GM12878 (cell line): Measurements from ENCODE around the gene EHMT2.

ENCODE experiments used
- CTCF ChIP-seq, 3 experiments: IDR thresholded peaks in 2 of 3; conservative IDR thresholded peaks in 1 of 3; 2 replicates each; pipeline ENCODE4 v1.5.1; 2011; ENCODE audit warnings: low read depth in 3 of 3, low read length in 3 of 3, mild to moderate bottlenecking in 3 of 3, control low read depth in 2 of 3, moderate library complexity in 2 of 3, inconsistent platforms in 1 of 3, mixed read lengths in 1 of 3; ENCODE audit not compliant: control insufficient read depth in 2 of 3, insufficient read depth in 1 of 3; ENCODE audit errors: extremely low read depth in 1 of 3
- PKNOX1 ChIP-seq: fragments of 450-650 bp; IDR thresholded peaks from 2 replicates; pipeline ENCODE4 v1.6.1; 2016; ENCODE audit warnings: mild to moderate bottlenecking
- POLR2A ChIP-seq: IDR thresholded peaks from 2 replicates; pipeline ENCODE4 v1.6.1; 2011; ENCODE audit warnings: low read depth, mild to moderate bottlenecking, low read length
- ZNF384 ChIP-seq: IDR thresholded peaks from 2 replicates; pipeline ENCODE4 v1.6.1; 2012; ENCODE audit warnings: low read depth, mild to moderate bottlenecking, low read length, improper control_type of control experiment, borderline replicate concordance
- TF ChIP-seq, protein P1 (sequence below): fragments of 450-650 bp; IDR thresholded peaks from 2 replicates; pipeline ENCODE4 v1.6.1; 2017; ENCODE audit warnings: mild to moderate bottlenecking, moderate library complexity

DNA sequence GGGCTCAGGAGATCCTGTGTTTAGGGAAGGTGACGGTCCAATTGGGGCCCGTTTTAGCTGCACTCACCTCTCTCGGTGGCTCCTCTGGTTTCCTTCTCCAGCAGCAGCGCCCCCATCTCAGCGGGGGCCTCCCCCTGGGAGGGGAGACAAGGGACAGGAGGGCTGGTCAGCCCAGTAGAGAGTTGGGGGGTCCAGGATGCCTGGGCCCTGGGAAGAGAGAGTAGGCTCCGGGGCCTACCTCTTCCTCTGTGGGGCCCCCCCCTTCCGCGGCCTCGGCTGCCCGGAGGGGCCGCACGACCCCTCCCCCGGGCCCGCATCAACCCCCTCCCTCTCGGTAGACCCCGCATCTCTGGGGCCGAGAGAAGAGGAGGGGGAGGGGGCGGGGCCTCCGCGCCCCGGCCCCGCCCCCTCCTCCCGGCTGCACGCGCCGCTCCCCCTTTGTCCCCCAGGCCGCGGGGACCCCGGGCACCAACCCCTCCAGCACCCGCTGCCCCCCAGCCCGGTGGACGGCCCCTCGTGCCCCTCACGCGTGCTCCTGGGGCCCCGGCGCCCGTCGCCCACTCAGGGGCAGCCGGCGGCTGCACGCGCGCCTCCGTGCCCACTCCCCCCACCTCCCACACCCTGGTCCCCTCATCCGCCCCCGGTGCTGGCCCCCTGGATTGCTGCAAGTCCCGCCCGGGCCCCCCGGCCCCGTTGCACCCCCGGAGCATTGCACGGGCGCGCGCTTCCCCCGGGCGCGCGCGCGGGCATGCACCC is 464 bp downstream of the EHMT2 start:
- no peak for TF ChIP-seq CTCF (IDR thresholded peaks at IDR 0.05 in 2 of 3, conservative IDR thresholded peaks at IDR 0.05 in 1 of 3; ENCODE audit: control insufficient read depth in 2 of 3, extremely low read depth in 1 of 3, insufficient read depth in 1 of 3, low read depth in 3 of 3, low read length in 3 of 3)
- no peak for TF ChIP-seq ZNF384
- TF ChIP-seq POLR2A: no peak
- no peak for TF ChIP-seq PKNOX1
- TF ChIP-seq, protein P1, sequence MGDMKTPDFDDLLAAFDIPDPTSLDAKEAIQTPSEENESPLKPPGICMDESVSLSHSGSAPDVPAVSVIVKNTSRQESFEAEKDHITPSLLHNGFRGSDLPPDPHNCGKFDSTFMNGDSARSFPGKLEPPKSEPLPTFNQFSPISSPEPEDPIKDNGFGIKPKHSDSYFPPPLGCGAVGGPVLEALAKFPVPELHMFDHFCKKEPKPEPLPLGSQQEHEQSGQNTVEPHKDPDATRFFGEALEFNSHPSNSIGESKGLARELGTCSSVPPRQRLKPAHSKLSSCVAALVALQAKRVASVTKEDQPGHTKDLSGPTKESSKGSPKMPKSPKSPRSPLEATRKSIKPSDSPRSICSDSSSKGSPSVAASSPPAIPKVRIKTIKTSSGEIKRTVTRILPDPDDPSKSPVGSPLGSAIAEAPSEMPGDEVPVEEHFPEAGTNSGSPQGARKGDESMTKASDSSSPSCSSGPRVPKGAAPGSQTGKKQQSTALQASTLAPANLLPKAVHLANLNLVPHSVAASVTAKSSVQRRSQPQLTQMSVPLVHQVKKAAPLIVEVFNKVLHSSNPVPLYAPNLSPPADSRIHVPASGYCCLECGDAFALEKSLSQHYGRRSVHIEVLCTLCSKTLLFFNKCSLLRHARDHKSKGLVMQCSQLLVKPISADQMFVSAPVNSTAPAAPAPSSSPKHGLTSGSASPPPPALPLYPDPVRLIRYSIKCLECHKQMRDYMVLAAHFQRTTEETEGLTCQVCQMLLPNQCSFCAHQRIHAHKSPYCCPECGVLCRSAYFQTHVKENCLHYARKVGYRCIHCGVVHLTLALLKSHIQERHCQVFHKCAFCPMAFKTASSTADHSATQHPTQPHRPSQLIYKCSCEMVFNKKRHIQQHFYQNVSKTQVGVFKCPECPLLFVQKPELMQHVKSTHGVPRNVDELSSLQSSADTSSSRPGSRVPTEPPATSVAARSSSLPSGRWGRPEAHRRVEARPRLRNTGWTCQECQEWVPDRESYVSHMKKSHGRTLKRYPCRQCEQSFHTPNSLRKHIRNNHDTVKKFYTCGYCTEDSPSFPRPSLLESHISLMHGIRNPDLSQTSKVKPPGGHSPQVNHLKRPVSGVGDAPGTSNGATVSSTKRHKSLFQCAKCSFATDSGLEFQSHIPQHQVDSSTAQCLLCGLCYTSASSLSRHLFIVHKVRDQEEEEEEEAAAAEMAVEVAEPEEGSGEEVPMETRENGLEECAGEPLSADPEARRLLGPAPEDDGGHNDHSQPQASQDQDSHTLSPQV: no peak
